Left ventricle myocardium superior (tissue), 1 donor: ENCODE results near the gene TTPAL. TPM values are rescaled to one million over a fixed set of nuclear protein-coding genes. Genes with fewer than 3 reads are reported as not detected.

Source experiments
- ATAC-seq: fragments of 200-7000 bp; cut with Tn5 transposase; one replicate; pipeline ENCODE4 v1.9.1; 2020; ENCODE audit warnings: mild to moderate bottlenecking, moderate library complexity
- DNase-seq: peaks from one replicate; pipeline ENCODE4 v3.0.0-alpha.2; 2020
- intact Hi-C: fragments of 100-400 bp; cut with micrococcal nuclease; formaldehyde crosslinking; loops from one replicate; pipeline ENCODE4 v1.11.0; 2022
- total RNA-seq: library from RNA; stranded (reverse); fragmentation: NEBNext Ultra II Directional; extraction: Animal tissue kit (Norgen Biotek cat#: 25700); gene quantifications from one replicate; pipeline ENCODE4 v1.2.1, GENCODE V29; 2021
- donor health status: DM: no; HTN: yes; CAD: no; lungs with severe emphysema.

Gene TTPAL
- total RNA-seq, 1 donor from 2014 or later, result 4.1 TPM

- no peak for DNase-seq
- intact Hi-C loops, result no loop called here
- ATAC-seq, result no peak
These were observed 38.2 kb upstream of the TTPAL start for GRCh38 chr20:44437497-44437896.

GRCh38 chr20:44438782-44439181 is 36.9 kb upstream of the TTPAL start:
- intact Hi-C loops, result no loop called here
- ATAC-seq (no peak), DNase-seq (no peak)

GRCh38 chr20:44439318-44439717 is 36.4 kb upstream of the TTPAL start:
- intact Hi-C loops, result no loop called here
- DNase-seq, result no peak
- ATAC-seq, result no peak

- no peak for ATAC-seq
- no peak for DNase-seq
- intact Hi-C loops, result no loop called here
These were observed 33.2 kb upstream of the TTPAL start for GRCh38 chr20:44442298-44443070.

GRCh38 chr20:44445742-44446710 is 29.6 kb upstream of the TTPAL start:
- no peak for DNase-seq
- no peak for ATAC-seq
- intact Hi-C loops, result no loop called here

GRCh38 chr20:44447827-44448419 is 27.8 kb upstream of the TTPAL start:
- DNase-seq, result no peak
- intact Hi-C loops, result no loop called here
- no peak for ATAC-seq

GRCh38 chr20:44448753-44449546 is 26.7 kb upstream of the TTPAL start:
- intact Hi-C loops, result no loop called here
- no peak for ATAC-seq
- DNase-seq, result no peak

- no peak for DNase-seq
- ATAC-seq, result no peak
- intact Hi-C loops, result no loop called here
These were observed 25.8 kb upstream of the TTPAL start for GRCh38 chr20:44449864-44450263.

GRCh38 chr20:44450281-44450889 is 25.3 kb upstream of the TTPAL start:
- intact Hi-C loops, result no loop called here
- DNase-seq (no peak), ATAC-seq (no peak)

GRCh38 chr20:44450903-44451450 is 24.7 kb upstream of the TTPAL start:
- ATAC-seq, result no peak
- no peak for DNase-seq
- intact Hi-C loops, result no loop called here

GRCh38 chr20:44454306-44454963 is 21.2 kb upstream of the TTPAL start:
- ATAC-seq (no peak), DNase-seq (no peak)
- intact Hi-C loops, result no loop called here

- DNase-seq (no peak), ATAC-seq (no peak)
- intact Hi-C loops, result no loop called here
These were observed 20.5 kb upstream of the TTPAL start for GRCh38 chr20:44455126-44455525.

GRCh38 chr20:44456611-44457010 is 19.1 kb upstream of the TTPAL start:
- ATAC-seq (no peak), DNase-seq (no peak)
- intact Hi-C loops, result no loop called here

- intact Hi-C loops, result no loop called here
- DNase-seq (no peak), ATAC-seq (no peak)
These were observed 18.7 kb upstream of the TTPAL start for GRCh38 chr20:44457016-44457415.

- intact Hi-C loops, result no loop called here
- DNase-seq (no peak), ATAC-seq (no peak)
These were observed 16.4 kb upstream of the TTPAL start for GRCh38 chr20:44459271-44459670.

GRCh38 chr20:44460795-44461141 is 14.9 kb upstream of the TTPAL start:
- intact Hi-C loops, result loop anchor here (10.0 kb wide), 1 partner anchor 246 kb away; the partner anchor contains the start of gene OSER1
- DNase-seq, result no peak
- ATAC-seq, result no peak

GRCh38 chr20:44461142-44461802 is 14.4 kb upstream of the TTPAL start:
- intact Hi-C loops, result loop anchor here (10.0 kb wide), 1 partner anchor 246 kb away; the partner anchor contains the start of gene OSER1
- DNase-seq (no peak), ATAC-seq (no peak)
